HFFc6 (cell line): ENCODE results near the gene BICRAL. TPM values are rescaled to one million over a fixed set of nuclear protein-coding genes. Genes with fewer than 3 reads are reported as not detected.
"Not testable (repeated sequence)": the region's sequence is repeated elsewhere in the genome, so short reads cannot be mapped to it uniquely, and the experiment has no call there.

ENCODE experiments used
- DNase-seq: peaks from one replicate; pipeline ENCODE4 v3.0.0-alpha.2; 2018
- H3K27ac Mint-ChIP-seq: 2 replicates; pipeline ENCODE4 v1.8.0; 2020; ENCODE audit warnings: mild to moderate bottlenecking, mixed read lengths
- H3K27me3 Mint-ChIP-seq: 2 replicates; pipeline ENCODE4 v1.8.0; 2021; ENCODE audit warnings: mild to moderate bottlenecking, moderate library complexity, mixed read lengths; ENCODE audit not compliant: insufficient read depth
- H3K36me3 Mint-ChIP-seq: 2 replicates; pipeline ENCODE4 v1.8.0; 2021; ENCODE audit warnings: low read depth, mixed read lengths
- H3K4me1 Mint-ChIP-seq: 2 replicates; pipeline ENCODE4 v1.8.0; 2020; ENCODE audit warnings: low read depth, mixed read lengths
- H3K4me3 Mint-ChIP-seq: 2 replicates; pipeline ENCODE4 v1.8.0; 2020; ENCODE audit warnings: mild to moderate bottlenecking, moderate library complexity, mixed read lengths
- H3K9me3 Mint-ChIP-seq: 2 replicates; pipeline ENCODE4 v1.8.0; 2020; ENCODE audit warnings: mild to moderate bottlenecking, mixed read lengths
- total RNA-seq, 6 experiments: library from RNA; stranded (reverse); fragmentation: NEBNext Ultra II Directional; extraction: Animal tissue kit (Norgen Biotek cat#: 25700); gene quantifications; 2 replicates in 1 of 6; 3 replicates in 5 of 6; pipeline ENCODE4 v1.2.3, GENCODE V29; 2021
- TF ChIP-seq, protein P1 (sequence below): fragments of 200-600 bp; sonication (generic); IDR thresholded peaks from 2 replicates; pipeline ENCODE4 v1.5.0; 2021; ENCODE audit warnings: antibody characterized with exemption, mild to moderate bottlenecking

The BICRAL gene
- total RNA-seq, 6 experiments from 2014 or later = 8.0 to 9.8 (median 9.4) TPM

- no peaks in the 10 kb centered on the region for H3K36me3 Mint-ChIP-seq
- peaks cover 11% of the 10 kb centered on the region for H3K4me1 Mint-ChIP-seq
- peak overlapping the region; percentile 50 for H3K27ac Mint-ChIP-seq
- TF ChIP-seq, protein P1, sequence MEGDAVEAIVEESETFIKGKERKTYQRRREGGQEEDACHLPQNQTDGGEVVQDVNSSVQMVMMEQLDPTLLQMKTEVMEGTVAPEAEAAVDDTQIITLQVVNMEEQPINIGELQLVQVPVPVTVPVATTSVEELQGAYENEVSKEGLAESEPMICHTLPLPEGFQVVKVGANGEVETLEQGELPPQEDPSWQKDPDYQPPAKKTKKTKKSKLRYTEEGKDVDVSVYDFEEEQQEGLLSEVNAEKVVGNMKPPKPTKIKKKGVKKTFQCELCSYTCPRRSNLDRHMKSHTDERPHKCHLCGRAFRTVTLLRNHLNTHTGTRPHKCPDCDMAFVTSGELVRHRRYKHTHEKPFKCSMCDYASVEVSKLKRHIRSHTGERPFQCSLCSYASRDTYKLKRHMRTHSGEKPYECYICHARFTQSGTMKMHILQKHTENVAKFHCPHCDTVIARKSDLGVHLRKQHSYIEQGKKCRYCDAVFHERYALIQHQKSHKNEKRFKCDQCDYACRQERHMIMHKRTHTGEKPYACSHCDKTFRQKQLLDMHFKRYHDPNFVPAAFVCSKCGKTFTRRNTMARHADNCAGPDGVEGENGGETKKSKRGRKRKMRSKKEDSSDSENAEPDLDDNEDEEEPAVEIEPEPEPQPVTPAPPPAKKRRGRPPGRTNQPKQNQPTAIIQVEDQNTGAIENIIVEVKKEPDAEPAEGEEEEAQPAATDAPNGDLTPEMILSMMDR = no peak
- H3K4me3 Mint-ChIP-seq = no peak overlapping the region; the same call in 1 of the 2 replicates
- no peaks in the 10 kb centered on the region; the same call in 1 of the 2 replicates for H3K27me3 Mint-ChIP-seq
- no peaks in the 10 kb centered on the region for H3K9me3 Mint-ChIP-seq
- no peak for DNase-seq
Observed at GRCh38 chr6:42808492-42809483, 26.9 kb downstream of the BICRAL start.

GRCh38 chr6:42813074-42813645, 31.3 kb downstream of the BICRAL start:
- Mint-ChIP-seq H3K36me3 (no peaks in the 10 kb centered on the region), H3K4me1 (peaks cover 11% of the 10 kb centered on the region), H3K27me3 (no peaks in the 10 kb centered on the region), H3K27ac (no peak overlapping the region), H3K9me3 (no peaks in the 10 kb centered on the region), H3K4me3 (no peak overlapping the region)
- TF ChIP-seq, protein P1 = no peak
- no peak for DNase-seq

DNA sequence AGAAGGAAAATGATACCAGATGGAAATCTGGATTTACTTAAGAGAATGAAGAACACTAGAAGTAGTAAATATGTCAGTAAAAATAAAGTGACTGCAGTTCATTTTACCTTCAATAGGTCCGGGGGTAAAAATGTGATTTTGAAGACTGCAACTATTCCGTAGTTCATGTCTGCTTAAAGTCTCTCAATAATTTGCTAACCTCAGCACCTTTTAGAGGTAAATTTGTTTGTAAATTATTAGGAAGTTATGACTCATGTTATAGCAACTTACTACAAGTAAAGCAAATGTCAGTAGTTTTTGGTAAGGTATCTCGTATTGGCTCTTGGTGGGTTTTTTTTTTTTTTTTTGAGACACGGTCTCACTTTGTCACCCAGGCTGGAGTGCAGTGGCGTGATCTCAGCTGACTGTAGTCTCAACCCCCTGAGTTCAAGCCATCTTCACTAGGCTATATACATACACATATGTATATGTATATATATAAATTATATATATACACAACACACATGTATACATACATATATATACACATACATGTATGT, 32.1 kb downstream of the BICRAL start:
- DNase-seq = no peak
- Mint-ChIP-seq H3K4me1 (peaks cover 3% of the 10 kb centered on the region), H3K9me3 (no peaks in the 10 kb centered on the region), H3K27ac (no peak overlapping the region), H3K4me3 (no peak overlapping the region), H3K27me3 (no peaks in the 10 kb centered on the region), H3K36me3 (no peaks in the 10 kb centered on the region)
- TF ChIP-seq, protein P1 = no peak

DNA sequence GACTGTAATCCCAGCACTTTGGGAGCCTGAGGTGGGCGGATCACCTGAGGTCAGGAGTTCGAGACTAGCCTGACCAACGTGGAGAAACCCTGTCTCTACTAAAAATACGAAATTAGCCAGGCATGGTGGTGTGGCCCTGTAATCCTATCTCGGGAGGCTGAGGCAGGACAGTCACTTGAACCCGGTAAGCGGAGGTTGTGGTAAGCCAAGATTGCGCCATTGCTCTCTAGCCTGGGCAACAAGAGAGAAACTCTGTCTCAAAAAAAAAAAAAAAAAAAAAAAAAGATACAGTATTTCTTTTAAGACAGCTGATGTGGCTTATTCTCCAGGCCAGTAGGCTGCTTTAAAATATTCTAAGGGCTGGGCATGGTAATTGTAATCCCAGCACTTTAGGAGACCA, 33.9 kb downstream of the BICRAL start:
- not testable (repeated sequence) for H3K9me3 Mint-ChIP-seq, H3K36me3 Mint-ChIP-seq, H3K4me3 Mint-ChIP-seq, H3K27ac Mint-ChIP-seq, DNase-seq, H3K27me3 Mint-ChIP-seq
- peaks cover 12% of the 10 kb centered on the region for H3K4me1 Mint-ChIP-seq

- TF ChIP-seq, protein P1 = no peak
- no peak for DNase-seq
- Mint-ChIP-seq H3K9me3 (no peaks in the 10 kb centered on the region), H3K36me3 (no peaks in the 10 kb centered on the region), H3K4me1 (peaks cover 24% of the 10 kb centered on the region), H3K4me3 (no peak overlapping the region), H3K27me3 (no peaks in the 10 kb centered on the region), H3K27ac (no peak overlapping the region)
Observed at GRCh38 chr6:42817907-42818306, 36.1 kb downstream of the BICRAL start.

DNA sequence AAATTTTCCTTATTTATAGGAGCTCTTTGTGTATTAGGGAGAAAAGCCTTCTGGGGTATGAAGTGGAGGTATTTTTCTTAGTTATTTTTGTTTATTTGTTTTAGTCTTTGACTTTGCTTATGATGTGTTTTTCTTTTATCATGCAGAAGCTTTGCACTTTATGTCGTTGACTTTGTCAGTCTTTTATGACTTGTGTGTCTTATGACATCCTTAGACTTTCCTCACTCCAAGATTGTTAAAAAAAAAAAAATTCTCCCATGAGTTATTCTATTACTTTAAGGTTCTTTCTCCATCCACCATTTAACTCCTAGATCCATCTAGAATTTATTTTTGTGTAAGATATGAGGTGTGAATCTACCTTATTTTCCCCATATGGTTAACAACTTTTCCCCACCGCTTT, 36.6 kb downstream of the BICRAL start:
- Mint-ChIP-seq H3K4me3 (no peak overlapping the region), H3K36me3 (no peaks in the 10 kb centered on the region), H3K27me3 (no peaks in the 10 kb centered on the region), H3K9me3 (no peaks in the 10 kb centered on the region), H3K4me1 (peaks cover 24% of the 10 kb centered on the region), H3K27ac (no peak overlapping the region)
- DNase-seq = no peak
- TF ChIP-seq, protein P1 = no peak
